ENCODE data around the gene ERCC3.
"Not testable (repeated sequence)": the region's sequence is repeated elsewhere in the genome, so short reads cannot be mapped to it uniquely, and the experiment has no call there.

The ERCC3 gene

DNA sequence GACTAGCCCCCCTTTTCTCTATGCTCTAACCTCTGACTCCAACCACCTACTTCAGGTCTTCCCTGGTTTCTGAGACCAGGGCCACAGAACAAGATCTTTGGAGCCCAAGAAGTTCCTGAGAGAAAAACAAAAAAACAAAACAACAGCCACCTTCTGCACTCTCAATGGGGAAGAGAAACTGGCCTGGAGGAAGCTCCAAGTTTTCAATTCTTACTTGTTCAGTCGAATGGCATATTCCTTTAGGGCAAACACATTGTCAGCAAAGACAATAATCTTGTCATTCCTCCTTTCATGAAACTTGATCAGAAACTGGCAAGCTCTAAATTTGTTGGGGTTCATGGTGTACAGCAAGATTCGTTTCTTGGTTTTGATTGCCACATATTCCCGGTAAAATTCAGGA lies 15.0 kb downstream of the ERCC3 start:
- no peak for DNase-seq

DNA sequence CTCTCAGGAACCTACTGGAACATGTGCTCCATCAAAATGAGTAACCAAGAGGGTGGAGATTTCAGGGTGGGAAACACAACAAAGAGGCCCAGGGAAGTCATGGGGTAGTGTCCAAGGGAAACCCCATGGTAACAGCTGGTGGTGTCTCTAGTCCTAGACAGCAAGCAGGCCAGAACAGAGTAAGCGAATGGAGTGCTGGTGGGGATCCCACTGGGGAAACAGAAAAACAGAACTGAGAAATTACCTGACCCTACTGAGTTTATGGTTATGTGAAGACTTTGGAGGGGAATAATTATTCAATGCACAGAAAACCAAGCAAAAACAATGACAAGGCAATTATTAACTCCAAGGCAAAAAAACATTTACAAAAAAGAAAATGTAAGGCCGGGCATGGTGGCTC lies 16.9 kb downstream of the ERCC3 start:
- DNase-seq = no peak

DNA sequence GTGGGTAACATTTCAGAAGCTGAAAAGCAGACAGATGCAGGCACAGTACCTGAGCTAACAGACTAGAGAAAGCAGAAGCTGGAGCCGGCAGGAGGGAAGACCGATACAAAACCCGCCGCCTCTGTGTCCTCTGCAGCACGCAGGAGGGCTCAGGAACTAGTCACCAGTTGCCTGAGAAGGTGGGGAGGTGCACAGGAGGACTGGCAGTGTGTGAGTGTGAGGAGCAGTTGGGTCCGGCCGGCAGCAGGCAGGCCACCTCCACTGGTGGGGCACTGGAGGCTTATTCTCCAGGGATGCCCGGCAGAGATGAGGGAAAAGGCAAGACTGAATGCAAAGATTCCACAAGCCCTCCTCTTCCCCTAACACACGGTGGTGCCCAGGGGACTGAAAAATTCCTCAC lies 18.2 kb downstream of the ERCC3 start:
- DNase-seq = no peak

DNA sequence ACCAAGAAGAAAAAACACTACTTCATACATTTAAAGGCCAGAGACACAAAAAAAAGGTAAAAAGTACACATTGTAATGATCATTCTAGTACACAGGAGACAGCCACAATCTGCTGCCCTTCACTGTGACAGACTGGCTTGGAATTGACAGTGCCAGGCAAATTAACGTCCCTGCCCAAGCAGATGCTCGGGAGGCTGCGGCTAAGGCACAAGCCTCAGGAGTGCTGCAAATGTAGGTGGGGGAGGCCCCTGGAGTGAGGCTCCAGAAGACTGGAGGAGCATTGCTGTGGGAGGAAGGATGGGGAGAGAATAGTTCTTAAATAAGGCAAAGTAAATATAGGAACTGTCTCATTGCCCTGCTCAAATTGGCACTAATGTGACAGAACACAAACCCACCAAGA lies 18.6 kb downstream of the ERCC3 start:
- DNase-seq = no peak

DNA sequence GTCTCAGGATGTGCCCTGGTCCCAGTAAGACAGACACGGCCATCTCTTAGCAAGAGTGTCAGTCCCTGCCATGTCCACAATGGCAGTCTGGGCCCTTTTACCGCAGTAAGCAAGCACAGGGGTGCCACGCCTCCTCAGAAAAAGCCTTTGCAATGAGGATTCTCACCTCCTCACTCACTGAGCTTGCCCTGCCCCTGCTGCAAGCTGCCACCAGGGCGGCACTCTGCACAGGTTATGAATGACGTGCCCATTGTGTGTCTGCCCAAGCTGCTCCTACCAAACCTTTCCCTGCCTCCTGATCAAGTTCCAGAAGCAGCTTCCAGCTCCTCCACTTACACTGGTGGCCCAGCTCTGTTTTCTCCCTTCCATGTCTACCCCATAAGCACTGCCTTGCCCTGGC lies 23.3 kb downstream of the ERCC3 start:
- no peak for DNase-seq

DNA sequence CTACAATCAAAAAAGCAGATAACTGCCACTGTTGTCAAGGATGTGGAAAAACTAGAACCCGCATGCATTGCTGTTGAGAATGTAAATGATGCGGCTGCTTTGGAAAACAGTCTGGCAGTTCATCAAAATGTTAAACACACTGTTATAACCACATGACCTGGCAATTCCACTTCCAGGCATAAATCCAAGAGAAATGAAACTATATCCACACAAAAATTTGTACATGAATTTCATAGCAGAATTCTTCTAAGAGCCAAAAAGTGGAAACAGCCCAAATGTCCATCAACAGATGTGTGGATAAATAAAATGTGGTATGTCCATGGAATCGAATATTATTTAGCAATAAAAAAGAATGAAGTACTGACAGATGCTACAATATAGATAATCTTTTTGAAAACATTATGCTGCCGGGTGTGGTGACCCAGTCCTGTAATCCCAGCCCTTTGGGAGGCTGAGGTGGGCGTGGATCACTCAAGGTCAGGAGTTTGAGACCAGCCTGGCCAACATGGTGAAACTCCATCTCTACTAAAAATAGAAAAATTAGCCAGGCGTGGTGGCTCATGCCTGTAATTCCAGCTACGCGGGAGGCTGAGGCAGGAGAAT lies 32.0 kb downstream of the ERCC3 start:
- no peak for DNase-seq

DNA sequence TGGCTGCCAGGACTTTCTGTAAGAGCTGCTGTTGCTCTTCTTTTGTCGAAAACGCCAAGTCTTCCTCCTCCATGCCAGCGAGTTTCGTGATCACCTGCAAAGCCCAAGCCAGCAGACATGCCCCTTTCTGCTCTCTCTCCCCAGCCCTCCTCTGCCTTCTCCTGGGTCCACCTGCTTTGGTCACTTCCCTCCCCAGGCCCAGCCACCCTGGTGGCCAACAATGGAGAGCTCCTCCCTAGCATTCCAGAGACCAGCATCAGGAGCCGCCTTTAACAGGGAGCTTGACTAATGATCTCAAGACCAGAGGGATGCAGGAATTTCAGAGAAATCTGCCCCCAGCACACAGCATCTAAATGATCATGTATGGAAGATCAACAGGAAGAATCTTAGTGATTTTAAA lies 34.6 kb downstream of the ERCC3 start:
- DNase-seq = no peak

DNA sequence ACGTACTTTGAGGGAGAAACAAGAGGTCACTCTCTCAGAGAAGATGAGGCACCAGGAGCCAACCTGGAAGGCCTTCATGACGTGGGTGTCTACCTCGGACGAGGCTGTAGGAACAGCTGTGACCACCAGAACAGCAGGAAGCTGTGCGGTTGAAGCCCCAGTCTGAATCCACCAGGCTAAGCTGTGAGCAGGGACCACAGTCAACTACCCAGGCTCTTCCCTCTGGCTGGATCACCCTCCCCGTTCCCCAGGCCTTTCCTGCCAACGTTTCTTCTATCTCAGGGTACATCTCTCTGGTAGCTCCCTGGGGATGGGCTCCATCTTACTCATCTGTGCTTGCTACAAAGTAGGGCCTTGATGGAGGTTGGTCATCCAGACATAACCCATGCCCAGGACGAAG lies 37.1 kb downstream of the ERCC3 start:
- no peak for DNase-seq

DNA sequence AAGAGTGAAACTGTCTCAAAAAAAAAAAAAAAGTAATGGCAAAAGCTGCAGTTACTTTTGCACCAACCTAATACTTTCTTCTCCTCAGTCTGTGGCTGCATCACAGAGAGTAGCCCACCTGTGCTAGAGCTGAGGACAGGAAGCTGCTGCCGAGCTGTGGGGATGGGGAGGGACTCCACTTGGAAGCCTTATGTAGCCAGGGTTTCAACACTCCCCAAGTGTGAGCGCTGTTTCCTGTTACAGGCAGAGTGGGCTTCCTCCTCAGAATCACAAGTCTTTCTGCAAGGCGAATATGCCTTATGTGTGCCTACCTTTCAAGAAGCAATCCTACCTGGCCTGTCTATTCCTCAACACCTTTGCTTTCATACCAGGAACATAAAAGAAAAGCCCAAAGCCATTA lies 37.6 kb downstream of the ERCC3 start:
- no peak for DNase-seq

DNA sequence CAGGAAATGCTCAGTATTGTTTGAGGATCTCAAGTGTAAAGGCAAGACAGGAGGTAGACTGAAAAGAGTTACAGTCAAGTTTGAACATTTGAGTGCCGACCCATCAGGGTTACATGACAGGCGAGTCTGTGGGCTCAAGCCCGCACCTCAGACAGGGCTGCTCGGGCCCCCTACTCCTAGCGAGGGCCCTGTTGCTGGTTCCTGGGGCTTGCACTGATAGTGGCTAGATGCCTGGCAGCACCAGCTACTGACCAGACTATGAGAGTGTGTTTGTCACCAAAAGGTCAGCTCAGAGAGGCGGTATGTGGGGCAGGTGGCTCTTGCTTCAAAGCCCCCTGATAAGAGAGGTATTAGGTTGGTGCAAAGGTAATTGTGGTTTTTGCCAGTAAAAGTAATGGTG lies 38.2 kb downstream of the ERCC3 start:
- no peak for DNase-seq

DNA sequence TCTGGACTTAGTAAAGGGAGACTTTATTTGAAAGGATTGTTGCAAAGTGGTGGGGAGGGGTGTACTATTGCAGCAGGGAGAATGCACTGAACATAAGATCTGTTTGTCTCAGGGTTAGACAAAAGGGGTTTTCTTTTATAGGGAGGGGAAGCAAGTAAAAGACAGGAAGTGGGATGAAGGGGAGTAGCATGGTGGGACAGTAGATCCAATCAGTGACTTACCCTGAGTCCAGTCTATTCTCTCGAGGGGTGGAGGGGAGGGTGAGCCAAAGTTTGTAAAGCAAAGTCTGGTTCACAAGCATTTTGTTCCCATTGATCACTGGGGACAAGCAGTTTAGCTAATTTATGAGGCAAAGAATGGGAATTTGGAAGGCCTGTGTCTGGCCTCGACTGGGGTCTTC lies 38.8 kb downstream of the ERCC3 start:
- no peak for DNase-seq

DNA sequence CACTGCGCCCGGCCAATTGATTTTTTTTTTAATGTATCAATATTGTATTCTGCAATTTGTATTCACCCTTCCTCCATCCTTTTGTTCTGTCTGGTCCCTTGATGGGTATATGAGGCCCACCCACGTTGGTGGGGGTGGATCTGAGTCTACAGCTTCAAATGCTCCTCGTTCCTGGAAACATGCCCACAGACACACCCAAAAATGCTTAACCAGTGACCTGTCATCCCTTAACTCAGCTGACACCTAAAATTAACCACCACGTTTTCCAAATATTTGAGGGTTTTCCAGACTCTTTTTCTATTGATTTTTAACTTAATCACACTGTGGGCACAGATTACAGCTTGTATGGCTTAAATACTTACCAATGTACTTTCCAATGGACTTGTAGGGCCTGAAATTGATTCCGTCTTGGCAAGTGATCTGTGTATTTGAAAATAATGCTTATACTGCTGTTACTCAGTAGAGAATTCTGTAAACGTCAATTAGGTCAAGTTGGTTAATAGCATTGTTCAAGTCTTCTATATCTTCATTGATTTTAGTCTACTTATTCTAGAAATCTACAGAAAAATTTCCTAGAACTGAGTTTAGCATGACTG lies 39.5 kb downstream of the ERCC3 start:
- DNase-seq = no peak

DNA sequence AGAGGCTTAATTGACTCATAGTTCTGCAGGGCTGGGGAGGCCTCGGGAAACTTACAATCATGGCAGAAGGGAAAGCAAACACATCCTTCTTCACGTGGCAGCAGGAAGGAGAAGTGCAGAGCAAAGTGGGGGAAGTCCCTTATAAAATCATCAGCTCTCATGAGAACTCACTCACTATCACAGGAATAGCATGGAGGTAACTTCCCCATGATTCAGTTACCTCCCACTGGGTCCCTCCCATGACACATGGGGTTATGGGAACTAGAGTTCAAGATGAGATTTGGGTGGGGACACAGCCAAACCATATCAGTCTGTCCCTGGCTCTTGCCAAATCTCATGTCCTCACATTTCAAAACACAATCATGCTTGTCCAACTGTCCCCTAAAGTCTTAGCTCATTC lies 52.8 kb downstream of the ERCC3 start:
- DNase-seq = not testable (repeated sequence)

DNA sequence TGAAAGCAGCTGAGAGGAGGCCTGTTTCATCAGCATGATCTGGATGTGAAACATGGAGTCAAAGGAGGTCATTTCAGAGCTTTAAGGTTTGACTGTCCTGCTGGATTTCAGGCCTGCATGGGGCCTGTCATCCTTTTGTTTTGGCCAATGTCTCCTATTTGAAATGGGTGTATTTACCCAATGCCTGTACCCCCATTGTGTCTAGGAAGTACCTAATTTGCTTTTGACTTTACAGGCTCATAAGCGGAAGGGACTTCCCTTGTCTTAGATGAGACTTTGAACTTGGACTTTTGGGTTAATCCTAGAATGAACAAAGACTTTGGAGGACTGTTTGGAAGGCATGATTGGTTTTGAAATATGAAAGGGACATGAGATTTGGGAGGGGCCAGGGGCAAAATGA lies 54.5 kb downstream of the ERCC3 start:
- no peak for DNase-seq

DNA sequence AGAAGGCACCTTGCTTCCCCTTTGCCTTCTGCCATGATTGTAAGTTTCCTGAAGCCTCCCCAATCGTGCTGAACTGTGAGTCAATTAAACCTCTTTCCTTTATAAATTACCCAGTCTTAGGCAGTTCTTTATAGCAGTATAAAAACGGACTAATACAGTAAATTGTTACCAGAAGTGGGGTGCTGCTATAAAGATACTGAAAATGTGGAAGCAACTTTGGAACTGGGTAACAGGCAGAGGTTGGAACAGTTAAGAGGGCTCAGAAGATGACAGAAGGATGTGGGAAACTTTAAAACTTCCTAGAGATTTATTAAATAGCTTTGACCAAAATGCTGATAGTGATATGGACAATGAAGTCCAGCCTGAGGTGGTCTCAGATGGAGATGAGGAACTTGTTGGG lies 56.2 kb downstream of the ERCC3 start:
- not testable (repeated sequence) for DNase-seq

DNA sequence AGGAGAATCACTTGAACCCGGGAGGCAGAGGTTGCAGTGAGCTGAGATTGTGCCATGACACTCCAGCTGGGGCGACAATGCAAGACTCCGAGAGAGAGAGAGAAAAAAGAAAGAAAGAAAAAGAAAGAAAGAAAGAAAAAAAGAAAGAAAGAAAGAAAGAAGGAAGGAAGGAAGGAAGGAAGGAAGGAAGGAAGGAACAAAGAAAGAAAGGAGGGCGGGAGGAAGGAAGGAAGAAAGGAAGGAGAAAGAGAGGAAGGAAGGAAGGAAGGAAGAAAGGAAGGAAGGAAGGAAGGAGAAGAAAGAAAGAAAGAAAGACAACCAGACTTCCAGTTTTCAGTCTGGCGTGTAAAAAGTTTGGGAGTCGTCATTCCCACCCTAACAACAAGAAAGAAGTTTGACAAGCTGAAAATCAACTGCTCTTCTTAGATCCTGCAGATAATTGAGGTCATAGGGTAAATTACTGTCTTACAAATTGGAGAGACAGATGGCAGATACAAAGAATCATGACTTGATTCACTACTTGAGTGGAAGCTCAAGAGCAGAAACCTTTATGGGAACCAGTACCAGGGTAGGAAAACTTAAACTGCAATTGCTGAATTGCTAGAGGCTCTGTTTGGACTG lies 58.8 kb downstream of the ERCC3 start:
- DNase-seq = no peak

DNA sequence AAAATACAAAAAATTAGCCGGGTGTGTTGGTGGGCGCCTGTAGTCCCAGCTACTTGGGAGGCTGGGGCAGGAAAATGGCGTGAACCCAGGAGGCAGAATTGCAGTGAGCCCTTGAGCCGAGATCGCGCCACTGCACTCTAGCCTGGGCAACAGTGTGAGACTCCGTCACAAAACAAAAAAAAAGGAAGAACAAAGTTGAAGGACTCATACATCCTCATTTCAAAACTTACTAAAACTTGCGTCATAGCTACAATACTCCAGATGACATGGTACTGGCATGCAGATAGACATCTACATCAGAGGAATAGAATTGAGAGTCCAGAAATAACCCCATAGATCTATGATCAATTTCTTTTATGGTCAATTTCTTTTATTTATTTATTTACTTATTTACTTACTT lies 60.2 kb downstream of the ERCC3 start:
- DNase-seq = no peak

DNA sequence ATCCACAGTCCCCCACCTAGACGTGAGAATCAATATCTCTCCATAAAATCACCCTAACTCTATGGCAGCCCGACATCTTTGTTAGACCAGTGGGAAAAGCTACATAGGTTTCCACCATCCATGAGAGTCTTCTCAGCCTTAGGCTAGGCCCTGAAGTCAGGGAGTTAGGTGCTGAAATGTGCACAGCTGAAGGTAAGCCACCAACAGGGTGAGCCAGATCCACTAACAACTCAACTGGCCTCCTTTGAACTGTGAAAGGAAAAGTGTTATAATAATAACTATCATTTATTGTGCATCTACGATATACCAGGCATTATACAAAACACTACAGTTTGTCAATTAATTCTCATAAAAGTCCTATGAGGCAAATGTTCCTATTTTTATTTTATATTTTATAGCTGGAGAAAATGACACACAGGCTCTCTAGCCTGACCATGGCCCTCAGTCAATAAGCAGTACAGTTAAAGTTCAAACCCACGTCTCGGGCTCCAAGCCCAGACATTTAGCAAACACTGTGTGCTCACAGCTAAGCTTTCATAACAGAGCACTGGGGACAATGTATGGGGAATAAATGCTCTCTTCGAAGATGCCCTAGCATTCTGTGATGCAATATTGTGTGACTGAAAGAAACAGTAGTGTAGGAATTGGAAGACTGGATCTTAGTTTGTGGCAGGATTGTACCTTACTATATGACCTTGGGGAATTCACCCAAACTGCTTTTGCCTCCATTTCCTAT lies 62.6 kb downstream of the ERCC3 start:
- DNase-seq = no peak

DNA sequence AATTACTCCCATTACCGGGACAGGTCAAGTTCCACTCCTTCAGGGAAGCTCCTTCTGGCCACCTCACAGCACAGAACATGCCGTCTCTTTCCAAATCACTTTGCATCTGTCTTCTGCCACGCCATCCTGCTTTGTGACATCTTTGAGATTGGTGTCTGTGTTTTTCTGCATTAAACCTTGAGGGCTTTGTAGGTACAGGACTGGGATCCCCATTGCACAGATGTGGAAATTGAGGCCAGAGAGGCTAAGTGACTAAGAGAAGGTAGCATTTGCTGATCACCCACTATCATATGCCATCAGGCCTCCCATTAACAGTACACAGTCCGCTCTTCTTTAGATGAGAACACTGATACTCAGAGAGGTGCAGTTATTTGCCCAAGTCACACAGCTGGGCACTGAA lies 64.4 kb downstream of the ERCC3 start:
- no peak for DNase-seq

DNA sequence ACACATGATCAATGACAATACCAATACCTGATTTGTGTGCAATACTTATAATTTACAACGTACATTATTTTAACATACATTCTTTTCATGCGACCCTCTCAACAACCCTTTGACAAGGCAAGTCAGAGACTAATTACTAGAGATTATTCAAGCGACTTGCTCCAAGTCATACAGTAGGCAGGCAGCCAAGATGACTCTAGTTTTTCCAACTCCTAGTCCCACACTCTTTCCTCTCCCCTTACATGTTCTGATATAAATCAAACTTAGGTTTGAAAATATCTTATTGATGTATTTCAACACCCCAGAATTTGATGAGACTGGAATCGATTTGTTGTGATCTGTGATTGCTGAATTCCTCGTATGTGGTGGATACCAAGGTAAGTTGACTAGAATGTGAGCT lies 65.8 kb downstream of the ERCC3 start:
- DNase-seq = no peak

DNA sequence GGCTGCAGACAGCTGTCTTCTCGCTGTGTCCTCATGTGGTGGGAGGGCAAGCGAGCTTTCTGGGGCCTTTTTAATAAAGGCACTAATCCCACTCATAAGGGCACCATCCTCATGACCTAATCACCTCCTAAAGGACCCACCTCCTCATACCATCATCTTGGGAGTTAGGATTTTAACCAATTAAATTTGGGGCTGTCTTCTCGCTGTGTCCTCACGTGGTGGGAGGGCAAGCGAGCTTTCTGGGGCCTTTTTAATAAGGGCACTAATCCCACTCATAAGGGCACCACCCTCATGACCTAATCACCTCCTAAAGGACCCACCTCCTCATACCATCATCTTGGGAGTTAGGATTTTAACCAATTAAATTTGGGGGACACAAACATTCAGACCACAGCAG lies 66.7 kb downstream of the ERCC3 start:
- not testable (repeated sequence) for DNase-seq

DNA sequence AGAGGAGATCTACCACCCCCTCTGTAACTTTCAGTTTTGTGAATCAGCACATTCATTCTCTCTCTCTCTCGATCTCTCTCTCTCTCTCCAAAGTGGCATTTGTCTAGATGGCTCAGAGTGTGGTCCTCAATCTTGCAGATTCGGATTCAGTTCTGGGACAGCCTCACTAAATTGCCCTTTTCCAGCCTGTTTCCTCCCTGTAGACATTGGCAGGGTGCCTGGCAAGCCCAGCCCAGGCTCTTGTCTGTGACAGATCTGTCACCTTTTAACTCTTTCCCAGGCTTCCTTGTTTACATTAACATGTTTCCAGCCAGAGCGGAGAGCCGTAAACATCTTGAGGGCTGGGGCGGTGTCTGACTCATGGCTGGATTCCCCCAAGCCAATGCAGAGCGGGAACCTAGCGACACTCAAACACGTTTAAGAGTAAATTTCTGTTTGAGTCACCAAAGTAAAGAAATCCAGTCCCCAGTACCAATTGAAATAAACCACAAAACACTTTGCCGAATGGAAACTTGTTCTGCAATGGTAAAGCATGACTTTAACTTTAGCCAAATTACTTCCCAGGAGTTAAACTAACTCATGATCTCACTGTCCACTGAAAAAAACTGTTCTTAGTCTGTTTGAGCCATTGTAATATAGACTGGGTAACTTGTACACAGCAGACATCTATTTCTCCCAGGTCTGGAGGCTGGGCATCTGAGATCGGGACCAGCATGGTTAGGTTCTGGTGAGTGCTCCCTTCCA lies 67.3 kb downstream of the ERCC3 start:
- DNase-seq = no peak

DNA sequence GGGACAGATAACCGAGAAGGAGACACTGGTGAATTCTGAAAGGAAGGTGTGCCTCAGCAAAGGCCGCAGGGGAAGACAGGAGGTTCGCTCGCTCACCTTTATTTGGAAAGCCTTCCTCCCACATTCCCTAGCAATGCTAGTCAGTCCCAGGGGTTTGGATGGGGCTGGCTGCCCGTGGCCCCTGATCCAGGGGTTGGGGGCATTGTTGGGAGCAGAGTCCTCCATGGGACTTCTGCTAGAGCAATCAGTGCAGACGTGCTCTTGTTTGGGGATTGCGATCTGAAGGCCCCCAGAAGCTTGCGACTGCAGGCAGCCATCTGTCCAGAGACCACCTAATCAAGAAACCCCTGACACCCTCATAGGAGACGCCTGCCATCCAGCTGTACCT lies 67.8 kb downstream of the ERCC3 start:
- DNase-seq = no peak

Data from GDM1 (cell line).